Activated T-helper 2 cell treated with anti-CD3 and anti-CD28 coated beads, Interferon-gamma antibody, Interleukin-2, Interleukin-4, amounts not matched to agents 10 μg/mL and 5 μg/mL and 100 μg/mL, durations not matched to agents 14 hours and 24 hours and 36 hours (primary cell): ENCODE results near the gene SLC25A12. TPM values are rescaled to one million over a fixed set of nuclear protein-coding genes. Genes with fewer than 3 reads are reported as not detected.

Experiments used
- DNase-seq: peaks from one replicate; pipeline ENCODE4 v3.0.0; 2021; ENCODE audit warnings: low spot score
- H3K27ac Mint-ChIP-seq: one replicate; pipeline ENCODE4 v1.8.0; 2021; ENCODE audit warnings: mixed read lengths
- H3K27me3 Mint-ChIP-seq: one replicate; pipeline ENCODE4 v1.8.0; 2021; ENCODE audit warnings: low read depth, mixed read lengths
- H3K36me3 Mint-ChIP-seq: one replicate; pipeline ENCODE4 v1.8.0; 2021; ENCODE audit warnings: low read depth, mixed read lengths
- H3K4me1 Mint-ChIP-seq: one replicate; pipeline ENCODE4 v1.8.0; 2021; ENCODE audit warnings: low read depth, mixed read lengths
- H3K4me3 Mint-ChIP-seq: one replicate; pipeline ENCODE4 v1.8.0; 2021; ENCODE audit warnings: low read depth, mild to moderate bottlenecking, moderate library complexity, mixed read lengths
- H3K9me3 Mint-ChIP-seq: one replicate; pipeline ENCODE4 v1.8.0; 2021; ENCODE audit warnings: mixed read lengths
- intact Hi-C: fragments of 100-400 bp; cut with micrococcal nuclease; formaldehyde crosslinking; loops from one replicate; pipeline ENCODE4 v1.15.1; 2023
- total RNA-seq: library from RNA; stranded (reverse); gene quantifications from 2 replicates; pipeline ENCODE4 v1.2.3, GENCODE V29; 2022

SLC25A12 gene
- 27.2 and 27.3 TPM in 2 replicates for total RNA-seq

GRCh38 chr2:171893824-171894611 lies at the start of gene SLC25A12:
TSS of gene SLC25A12 (minus strand) at chr2:171894244. CDS start at chr2:171894214, 30 bp downstream.
- Mint-ChIP-seq H3K27me3 (no peaks in the 10 kb centered on the region), H3K36me3 (peaks cover 26% of the 10 kb centered on the region), H3K27ac (peak within 1 kb of the TSS; percentile 89), H3K4me3 (peak within 1 kb of the TSS; percentile 98), H3K4me1 (peaks cover 35% of the 10 kb centered on the region), H3K9me3 (no peaks in the 10 kb centered on the region)
- peak; percentile 64 for DNase-seq
- intact Hi-C loops: loop anchor here (1.0 to 10.0 kb wide), 5 partner anchors 16 to 798 kb away; partner anchors contain the start of genes HAT1 and METAP1D

- peaks cover 8% of the 10 kb centered on the region for H3K4me1 Mint-ChIP-seq
- H3K27ac Mint-ChIP-seq: no peak overlapping the region
- no peaks in the 10 kb centered on the region for H3K27me3 Mint-ChIP-seq
- no peak overlapping the region for H3K4me3 Mint-ChIP-seq
- no peak for DNase-seq
- peaks cover 15% of the 10 kb centered on the region for H3K36me3 Mint-ChIP-seq
- H3K9me3 Mint-ChIP-seq: no peaks in the 10 kb centered on the region
- intact Hi-C loops: no loop called here
These were observed 47.3 kb upstream of the SLC25A12 start for GRCh38 chr2:171941316-171941699.

- no peak overlapping the region for H3K27ac Mint-ChIP-seq
- no peaks in the 10 kb centered on the region for H3K27me3 Mint-ChIP-seq
- intact Hi-C loops: no loop called here
- H3K4me3 Mint-ChIP-seq: no peak overlapping the region
- H3K9me3 Mint-ChIP-seq: no peaks in the 10 kb centered on the region
- peaks cover 24% of the 10 kb centered on the region for H3K36me3 Mint-ChIP-seq
- DNase-seq: no peak
- H3K4me1 Mint-ChIP-seq: peaks cover 7% of the 10 kb centered on the region
These were observed 45.7 kb upstream of the SLC25A12 start for GRCh38 chr2:171939743-171940071.

- Mint-ChIP-seq H3K36me3 (peaks cover 27% of the 10 kb centered on the region), H3K27ac (no peak overlapping the region), H3K9me3 (no peaks in the 10 kb centered on the region), H3K27me3 (no peaks in the 10 kb centered on the region), H3K4me3 (no peak overlapping the region), H3K4me1 (peaks cover 7% of the 10 kb centered on the region)
- no peak for DNase-seq
- intact Hi-C loops: no loop called here
These were observed 45.2 kb upstream of the SLC25A12 start for GRCh38 chr2:171939058-171939742.

GRCh38 chr2:171930385-171930784 lies 36.3 kb upstream of the SLC25A12 start:
- H3K27me3 Mint-ChIP-seq: no peaks in the 10 kb centered on the region
- intact Hi-C loops: no loop called here
- no peak overlapping the region for H3K27ac Mint-ChIP-seq
- H3K4me3 Mint-ChIP-seq: no peak overlapping the region
- H3K9me3 Mint-ChIP-seq: no peaks in the 10 kb centered on the region
- H3K36me3 Mint-ChIP-seq: peaks cover 75% of the 10 kb centered on the region
- DNase-seq: no peak
- H3K4me1 Mint-ChIP-seq: peaks cover 33% of the 10 kb centered on the region

- no peak for DNase-seq
- H3K27me3 Mint-ChIP-seq: no peaks in the 10 kb centered on the region
- H3K27ac Mint-ChIP-seq: peak overlapping the region; percentile 38
- intact Hi-C loops: loop anchor here (5.0 to 10.0 kb wide), 3 partner anchors 42 to 633 kb away; partner anchors contain the start of gene PDK1
- H3K9me3 Mint-ChIP-seq: no peaks in the 10 kb centered on the region
- peak overlapping the region; percentile 94 for H3K4me3 Mint-ChIP-seq
- H3K36me3 Mint-ChIP-seq: peaks cover 55% of the 10 kb centered on the region
- peaks cover 38% of the 10 kb centered on the region for H3K4me1 Mint-ChIP-seq
These were observed 30.3 kb upstream of the SLC25A12 start for GRCh38 chr2:171924170-171924942.

GRCh38 chr2:171923206-171923605 lies 29.2 kb upstream of the SLC25A12 start:
- H3K36me3 Mint-ChIP-seq: peaks cover 44% of the 10 kb centered on the region
- DNase-seq: no peak
- no peaks in the 10 kb centered on the region for H3K9me3 Mint-ChIP-seq
- intact Hi-C loops: loop anchor here (5.0 to 10.0 kb wide), 3 partner anchors 41 to 634 kb away; partner anchors contain the start of gene PDK1
- H3K27me3 Mint-ChIP-seq: peaks cover 2% of the 10 kb centered on the region
- peak overlapping the region; percentile 96 for H3K27ac Mint-ChIP-seq
- H3K4me1 Mint-ChIP-seq: peaks cover 33% of the 10 kb centered on the region
- peak overlapping the region; percentile 94 for H3K4me3 Mint-ChIP-seq

- peak; percentile 97 for DNase-seq
- Mint-ChIP-seq H3K36me3 (peaks cover 37% of the 10 kb centered on the region), H3K4me1 (peaks cover 33% of the 10 kb centered on the region), H3K27ac (peak within 1 kb of the TSS; percentile 96), H3K9me3 (no peaks in the 10 kb centered on the region), H3K27me3 (peaks cover 2% of the 10 kb centered on the region), H3K4me3 (peak within 1 kb of the TSS; percentile 94)
- intact Hi-C loops: loop anchor here (1.0 to 10.0 kb wide), 5 partner anchors 28 to 635 kb away; partner anchors contain the start of genes METAP1D, PDK1 and SLC25A12
These were observed 28.4 kb upstream of the SLC25A12 start, which contains the start of gene HAT1 for GRCh38 chr2:171922230-171923022. TSS of gene HAT1 (plus strand) at chr2:171922461. CDS start at chr2:171922501, 40 bp downstream.

GRCh38 chr2:171921970-171922229 lies 27.9 kb upstream of the SLC25A12 start:
- peaks cover 31% of the 10 kb centered on the region for H3K36me3 Mint-ChIP-seq
- peaks cover 29% of the 10 kb centered on the region for H3K4me1 Mint-ChIP-seq
- intact Hi-C loops: loop anchor here (1.0 to 10.0 kb wide), 5 partner anchors 28 to 635 kb away; partner anchors contain the start of genes METAP1D, PDK1 and SLC25A12
- peaks cover 2% of the 10 kb centered on the region for H3K27me3 Mint-ChIP-seq
- peak overlapping the region; percentile 94 for H3K4me3 Mint-ChIP-seq
- DNase-seq: no peak
- H3K27ac Mint-ChIP-seq: peak overlapping the region; percentile 96
- H3K9me3 Mint-ChIP-seq: no peaks in the 10 kb centered on the region

- Mint-ChIP-seq H3K4me3 (no peak overlapping the region), H3K36me3 (peaks cover 12% of the 10 kb centered on the region), H3K27me3 (peaks cover 2% of the 10 kb centered on the region), H3K27ac (no peak overlapping the region), H3K9me3 (no peaks in the 10 kb centered on the region), H3K4me1 (peaks cover 21% of the 10 kb centered on the region)
- intact Hi-C loops: no loop called here
- no peak for DNase-seq
These were observed 25.4 kb upstream of the SLC25A12 start for GRCh38 chr2:171919453-171919852.

- no peaks in the 10 kb centered on the region for H3K9me3 Mint-ChIP-seq
- intact Hi-C loops: no loop called here
- H3K4me3 Mint-ChIP-seq: no peak overlapping the region
- H3K36me3 Mint-ChIP-seq: no peaks in the 10 kb centered on the region
- H3K4me1 Mint-ChIP-seq: peaks cover 4% of the 10 kb centered on the region
- H3K27me3 Mint-ChIP-seq: no peaks in the 10 kb centered on the region
- no peak overlapping the region for H3K27ac Mint-ChIP-seq
- DNase-seq: no peak
These were observed 19.5 kb upstream of the SLC25A12 start for GRCh38 chr2:171913517-171913916.

- Mint-ChIP-seq H3K4me3 (no peak overlapping the region), H3K27ac (no peak overlapping the region), H3K9me3 (no peaks in the 10 kb centered on the region), H3K4me1 (peaks cover 4% of the 10 kb centered on the region), H3K27me3 (peaks cover 3% of the 10 kb centered on the region), H3K36me3 (no peaks in the 10 kb centered on the region)
- intact Hi-C loops: loop anchor here (1.0 kb wide), 1 partner anchor 28 kb away; no protein-coding TSS in a partner anchor
- DNase-seq: no peak
These were observed 16.4 kb upstream of the SLC25A12 start for GRCh38 chr2:171910494-171910893.
